ENCODE measurements around the gene PLEKHM3. TPM values are rescaled to one million over a fixed set of nuclear protein-coding genes. Genes with fewer than 3 reads are reported as not detected.
"Not testable (repeated sequence)": the region's sequence is repeated elsewhere in the genome, so short reads cannot be mapped to it uniquely, and the experiment has no call there.

PLEKHM3 gene
- total RNA-seq, 1 donor from 2014 or later: 9.1 TPM

GRCh38 chr2:207919164-207919919 lies 106.0 kb downstream of the PLEKHM3 start:
- Mint-ChIP-seq H3K27me3 (ENCODE audit: low read depth) (no peaks in the 10 kb centered on the region), H3K9me3 (ENCODE audit: low read depth) (no peaks in the 10 kb centered on the region), H3K4me1 (ENCODE audit: low read depth) (no peaks in the 10 kb centered on the region), H3K27ac (ENCODE audit: unreplicated experiment) (no peak overlapping the region), H3K36me3 (ENCODE audit: low read depth) (peaks cover 2% of the 10 kb centered on the region), H3K4me3 (ENCODE audit: unreplicated experiment) (no peak overlapping the region)
- TF ChIP-seq CTCF (IDR thresholded peaks at IDR 0.05): no peak
- no peak for DNase-seq (ENCODE audit: low spot score)

GRCh38 chr2:207914716-207915115 lies 110.6 kb downstream of the PLEKHM3 start:
- Mint-ChIP-seq H3K4me1 (ENCODE audit: low read depth) (peaks cover 4% of the 10 kb centered on the region), H3K4me3 (ENCODE audit: unreplicated experiment) (no peak overlapping the region), H3K27ac (ENCODE audit: unreplicated experiment) (no peak overlapping the region), H3K36me3 (ENCODE audit: low read depth) (peaks cover 10% of the 10 kb centered on the region), H3K9me3 (ENCODE audit: low read depth) (peaks cover 4% of the 10 kb centered on the region), H3K27me3 (ENCODE audit: low read depth) (no peaks in the 10 kb centered on the region)
- DNase-seq (ENCODE audit: low spot score): no peak
- no peak for TF ChIP-seq CTCF (IDR thresholded peaks at IDR 0.05)

- no peaks in the 10 kb centered on the region for H3K27me3 Mint-ChIP-seq (ENCODE audit: low read depth)
- H3K27ac Mint-ChIP-seq (ENCODE audit: unreplicated experiment): no peak overlapping the region
- DNase-seq (ENCODE audit: low spot score): no peak
- no peak overlapping the region for H3K4me3 Mint-ChIP-seq (ENCODE audit: unreplicated experiment)
- H3K4me1 Mint-ChIP-seq (ENCODE audit: low read depth): peaks cover 4% of the 10 kb centered on the region
- peaks cover 4% of the 10 kb centered on the region for H3K9me3 Mint-ChIP-seq (ENCODE audit: low read depth)
- peaks cover 10% of the 10 kb centered on the region for H3K36me3 Mint-ChIP-seq (ENCODE audit: low read depth)
- no peak for TF ChIP-seq CTCF (IDR thresholded peaks at IDR 0.05)
Measured at GRCh38 chr2:207913772-207914358, 111.5 kb downstream of the PLEKHM3 start.

GRCh38 chr2:207911856-207912255 lies 113.5 kb downstream of the PLEKHM3 start:
- H3K27ac Mint-ChIP-seq (ENCODE audit: unreplicated experiment): no peak overlapping the region
- no peak overlapping the region for H3K4me3 Mint-ChIP-seq (ENCODE audit: unreplicated experiment)
- DNase-seq (ENCODE audit: low spot score): no peak
- peaks cover 4% of the 10 kb centered on the region for H3K9me3 Mint-ChIP-seq (ENCODE audit: low read depth)
- TF ChIP-seq CTCF (IDR thresholded peaks at IDR 0.05): no peak
- H3K36me3 Mint-ChIP-seq (ENCODE audit: low read depth): peaks cover 10% of the 10 kb centered on the region
- peaks cover 4% of the 10 kb centered on the region for H3K4me1 Mint-ChIP-seq (ENCODE audit: low read depth)
- H3K27me3 Mint-ChIP-seq (ENCODE audit: low read depth): no peaks in the 10 kb centered on the region

GRCh38 chr2:207911215-207911614 lies 114.1 kb downstream of the PLEKHM3 start:
- peaks cover 10% of the 10 kb centered on the region for H3K36me3 Mint-ChIP-seq (ENCODE audit: low read depth)
- peaks cover 4% of the 10 kb centered on the region for H3K4me1 Mint-ChIP-seq (ENCODE audit: low read depth)
- peaks cover 4% of the 10 kb centered on the region for H3K9me3 Mint-ChIP-seq (ENCODE audit: low read depth)
- no peak overlapping the region for H3K4me3 Mint-ChIP-seq (ENCODE audit: unreplicated experiment)
- no peak for DNase-seq (ENCODE audit: low spot score)
- no peak for TF ChIP-seq CTCF (IDR thresholded peaks at IDR 0.05)
- H3K27me3 Mint-ChIP-seq (ENCODE audit: low read depth): no peaks in the 10 kb centered on the region
- no peak overlapping the region for H3K27ac Mint-ChIP-seq (ENCODE audit: unreplicated experiment)

- not testable (repeated sequence) for H3K27me3 Mint-ChIP-seq (ENCODE audit: low read depth); H3K4me3 Mint-ChIP-seq (ENCODE audit: unreplicated experiment); H3K4me1 Mint-ChIP-seq (ENCODE audit: low read depth); H3K27ac Mint-ChIP-seq (ENCODE audit: unreplicated experiment); H3K36me3 Mint-ChIP-seq (ENCODE audit: low read depth); DNase-seq (ENCODE audit: low spot score); H3K9me3 Mint-ChIP-seq (ENCODE audit: low read depth)
Measured at GRCh38 chr2:207906495-207906894, 118.8 kb downstream of the PLEKHM3 start.

Measured in chondrocyte (in vitro differentiated cells).